CD14-positive monocyte (primary cell): ENCODE measurements around the gene U2SURP. TPM values are rescaled to one million over a fixed set of nuclear protein-coding genes. Genes with fewer than 3 reads are reported as not detected.

Experiments
- DNase-seq, 3 donors: peaks; one replicate each; pipeline ENCODE4 v3.0.0-alpha.2; 2011 to 2022
- H2AFZ ChIP-seq: 2 replicates; pipeline ENCODE4 v1.6.0; 2012; ENCODE audit warnings: mild to moderate bottlenecking, low read depth, low read length, inconsistent platforms; ENCODE audit not compliant: insufficient read depth, poor library complexity, severe bottlenecking
- H3K27ac ChIP-seq, 2 donors: 1 replicate in 1 of 2; 2 replicates in 1 of 2; pipeline ENCODE4 v1.5.1; 2012 to 2013; ENCODE audit warnings: low read length in 2 of 2, control low read depth in 1 of 2, inconsistent platforms in 1 of 2, low read depth in 1 of 2, mild to moderate bottlenecking in 1 of 2
- H3K27me3 ChIP-seq, 2 donors: one replicate each; pipeline versions ENCODE4 v1.6.0 to v1.6.1; 2011 to 2013; ENCODE audit warnings: low read length in 2 of 2; ENCODE audit not compliant: control insufficient read depth in 2 of 2, insufficient read depth in 2 of 2
- H3K36me3 ChIP-seq, 2 donors: replicated peaks in 1 of 2; 1 replicate in 1 of 2; 2 replicates in 1 of 2; pipeline versions ENCODE4 v1.5.1 to v1.6.1; 2012 to 2013; ENCODE audit warnings: low read length in 2 of 2, control low read depth in 1 of 2, inconsistent platforms in 1 of 2, mild to moderate bottlenecking in 1 of 2; ENCODE audit not compliant: insufficient read depth in 2 of 2, control insufficient read depth in 1 of 2
- H3K4me1 ChIP-seq, 2 donors: 1 replicate in 1 of 2; 2 replicates in 1 of 2; pipeline versions ENCODE4 v1.5.1 to v1.6.1; 2012 to 2013; ENCODE audit warnings: low read length in 2 of 2, control low read depth in 1 of 2, inconsistent platforms in 1 of 2, mild to moderate bottlenecking in 1 of 2, moderate library complexity in 1 of 2; ENCODE audit not compliant: insufficient read depth in 2 of 2, control insufficient read depth in 1 of 2
- H3K4me2 ChIP-seq: replicated peaks from 2 replicates; pipeline ENCODE3; 2012; ENCODE audit warnings: low read length, moderate library complexity, mild to moderate bottlenecking; ENCODE audit not compliant: poor library complexity, severe bottlenecking; ENCODE audit errors: extremely low read depth
- H3K4me3 ChIP-seq, 3 experiments: fragments of 200-600 bp in 1 of 3; sonication (generic) in 1 of 3; replicated peaks in 1 of 3; 1 replicate in 2 of 3; 2 replicates in 1 of 3; pipeline ENCODE4 v1.5.1; 2011 to 2013; ENCODE audit warnings: low read length in 3 of 3, mild to moderate bottlenecking in 3 of 3, control low read depth in 2 of 3, low read depth in 2 of 3, inconsistent platforms in 1 of 3, moderate library complexity in 1 of 3
- H3K79me2 ChIP-seq: 2 replicates; pipeline ENCODE4 v1.6.0; 2012; ENCODE audit warnings: mild to moderate bottlenecking, control low read depth, inconsistent platforms, low read length, moderate library complexity; ENCODE audit not compliant: insufficient read depth
- H3K9ac ChIP-seq: 2 replicates; pipeline ENCODE4 v1.6.0; 2017; ENCODE audit warnings: low read length, mild to moderate bottlenecking; ENCODE audit not compliant: insufficient read depth, poor library complexity, severe bottlenecking
- H3K9me3 ChIP-seq, 2 donors: replicated peaks in 1 of 2; 1 replicate in 1 of 2; 2 replicates in 1 of 2; pipeline versions ENCODE4 v1.5.1 to v1.6.1; 2012 to 2013; ENCODE audit warnings: low read length in 2 of 2, control low read depth in 1 of 2; ENCODE audit not compliant: control insufficient read depth in 1 of 2, insufficient read depth in 1 of 2
- H4K20me1 ChIP-seq: 2 replicates; pipeline ENCODE4 v1.6.0; 2012; ENCODE audit warnings: mild to moderate bottlenecking, low read length, control low read depth, moderate library complexity; ENCODE audit not compliant: insufficient read depth
- H3K27ac Mint-ChIP-seq, 7 donors: one replicate each; pipeline ENCODE4 v1.8.0; 2020; ENCODE audit warnings: mild to moderate bottlenecking in 7 of 7, mixed read lengths in 7 of 7, moderate library complexity in 6 of 7, inconsistent platforms in 2 of 7
- H3K27me3 Mint-ChIP-seq, 3 donors: one replicate each; pipeline ENCODE4 v1.8.0; 2021 to 2022; ENCODE audit warnings: low read depth in 3 of 3, mild to moderate bottlenecking in 3 of 3, mixed read lengths in 3 of 3, moderate library complexity in 3 of 3, inconsistent platforms in 1 of 3
- H3K36me3 Mint-ChIP-seq, 2 donors: one replicate each; pipeline ENCODE4 v1.8.0; 2020; ENCODE audit warnings: mixed read lengths in 2 of 2, inconsistent platforms in 1 of 2, mild to moderate bottlenecking in 1 of 2
- H3K4me1 Mint-ChIP-seq: one replicate; pipeline ENCODE4 v1.8.0; 2020; ENCODE audit warnings: mild to moderate bottlenecking, mixed read lengths
- H3K4me3 Mint-ChIP-seq, 2 donors: one replicate each; pipeline ENCODE4 v1.8.0; 2020; ENCODE audit warnings: mild to moderate bottlenecking in 2 of 2, mixed read lengths in 2 of 2, moderate library complexity in 1 of 2
- H3K9me3 Mint-ChIP-seq, 7 donors: one replicate each; pipeline ENCODE4 v1.8.0; 2020 to 2022; ENCODE audit warnings: mixed read lengths in 7 of 7, mild to moderate bottlenecking in 6 of 7, moderate library complexity in 6 of 7, inconsistent platforms in 2 of 7
- CTCF ChIP-seq: fragments of 200-600 bp; IDR thresholded peaks from one replicate; pipeline ENCODE4 v1.8.0; 2022; ENCODE audit warnings: antibody characterized with exemption, mild to moderate bottlenecking
- WGBS: methylation state at CpG from one replicate; pipeline ENCODE4 v1.1.5; 2013; ENCODE audit warnings: missing lambda C conversion rate; ENCODE audit not compliant: insufficient coverage; 5-methylcytosine and 5-hydroxymethylcytosine counted together
- intact Hi-C, 2 donors: fragments of 100-400 bp; cut with micrococcal nuclease; formaldehyde crosslinking; loops; one replicate each; pipeline versions ENCODE4 v1.15.0 to v1.15.1; 2023
- polyA plus RNA-seq, 3 donors: library from polyadenylated mRNA; depleted of rRNA in 1 of 3; unstranded in 2 of 3; stranded (reverse) in 1 of 3; fragments of 300-500 nt in 2 of 3; fragments of >200 nt in 1 of 3; fragmentation: Illumina TruSeq in 2 of 3; gene quantifications; 1 replicate in 2 of 3; 2 replicates in 1 of 3; pipeline ENCODE4 v1.2.3, GENCODE V29; 2012 to 2021

U2SURP gene
- polyA plus RNA-seq, 3 donors, result 21.1 to 70.4 (median 51.4) TPM

GRCh38 chr3:143081365-143081764 is 80.0 kb downstream of the U2SURP start:
- Histone ChIP-seq H3K36me3 (no peaks in the 10 kb centered on the region), H3K4me1 (peaks cover 32 to 42% of the 10 kb centered on the region in 2 donors), H3K27me3 (no peaks in the 10 kb centered on the region), H3K9me3 (no peaks in the 10 kb centered on the region), H3K4me2 (no peak overlapping the region), H4K20me1 (no peaks in the 10 kb centered on the region), H3K79me2 (no peaks in the 10 kb centered on the region), H3K4me3 (no peak overlapping the region), H2AFZ (no peak overlapping the region), H3K27ac (no peak overlapping the region), H3K9ac (no peak overlapping the region)
- TF ChIP-seq CTCF, result no peak
- H3K27ac Mint-ChIP-seq, result peak overlapping the region in 1 of 7 donors; percentile 26
- H3K9me3 Mint-ChIP-seq, result peaks cover 0 to 3% (median 0%) of the 10 kb centered on the region in 7 donors
- intact Hi-C loops, result no loop called here
- H3K36me3 Mint-ChIP-seq, result no peaks in the 10 kb centered on the region
- H3K4me3 Mint-ChIP-seq, result no peak overlapping the region
- H3K27me3 Mint-ChIP-seq, result peaks cover 0 to 4% (median 4%) of the 10 kb centered on the region in 3 donors
- peaks cover 35% of the 10 kb centered on the region for H3K4me1 Mint-ChIP-seq
- no CpG with 5 or more reads among the region's 1 CpG for WGBS
- no peak for DNase-seq

GRCh38 chr3:143081844-143082778 is 80.7 kb downstream of the U2SURP start:
- H3K27me3 ChIP-seq, result no peaks in the 10 kb centered on the region
- H3K4me2 ChIP-seq, result peak overlapping the region; percentile 62
- H2AFZ ChIP-seq, result peak overlapping the region; percentile 32
- peak; percentile 36 to 49 (median 43) for DNase-seq
- peak overlapping the region in 1 of 3 experiments; percentile 35 for H3K4me3 ChIP-seq
- H3K9me3 ChIP-seq, result no peaks in the 10 kb centered on the region
- no peaks in the 10 kb centered on the region for H3K36me3 ChIP-seq
- peak overlapping the region; percentile 24 to 33 for H3K4me3 Mint-ChIP-seq
- H3K27ac Mint-ChIP-seq, result peak overlapping the region in 4 of 7 donors; percentile 39 to 80 (median 55)
- no peaks in the 10 kb centered on the region for H3K36me3 Mint-ChIP-seq
- intact Hi-C loops, result no loop called here
- peaks cover 32 to 42% of the 10 kb centered on the region in 2 donors for H3K4me1 ChIP-seq
- no peak overlapping the region for H3K27ac ChIP-seq
- H3K4me1 Mint-ChIP-seq, result peaks cover 35% of the 10 kb centered on the region
- 73% methylated on average over 10 of the region's 19 CpGs for WGBS
- peaks cover 0 to 4% (median 4%) of the 10 kb centered on the region in 3 donors for H3K27me3 Mint-ChIP-seq
- H3K9ac ChIP-seq, result no peak overlapping the region
- TF ChIP-seq CTCF, result no peak
- peaks cover 0 to 6% (median 2%) of the 10 kb centered on the region in 7 donors for H3K9me3 Mint-ChIP-seq
- no peaks in the 10 kb centered on the region for H3K79me2 ChIP-seq
- no peaks in the 10 kb centered on the region for H4K20me1 ChIP-seq
